Measurements from ENCODE around the gene EXOC3. TPM values are rescaled to one million over a fixed set of nuclear protein-coding genes. Genes with fewer than 3 reads are reported as not detected.

The EXOC3 gene
- total and polyA plus RNA-seq, 10 of the 15 experiments (the other 5 are each of a cell fraction or from before 2014, with no cell fraction given): 1.6 to 53.0 (median 27.9) TPM

GRCh38 chr5:442335-443238 is at the start of gene EXOC3 (continued):
- no peak; the same call in 1 of the 2 replicates for TF ChIP-seq FOXK2 (IDR thresholded peaks at IDR 0.05)
- 0 out of 2 replicates have a peak, but pooled peaks have one; percentile 17 for TF ChIP-seq MLLT1 (IDR thresholded peaks at IDR 0.05)
- no peak for TF ChIP-seq TBL1XR1 (IDR thresholded peaks at IDR 0.05; ENCODE audit: low read depth, low read length)
- 0 out of 2 replicates have a peak, but pooled peaks have one; percentile 26 for TF ChIP-seq ZNF207 (IDR thresholded peaks at IDR 0.05; ENCODE audit: borderline replicate concordance)
- no peak for TF ChIP-seq YBX1 (IDR thresholded peaks at IDR 0.05)
- peak; percentile 41; the same call in 1 of the 2 replicates for TF ChIP-seq REST (IDR thresholded peaks at IDR 0.05; ENCODE audit: low read depth, low read length)
- TF ChIP-seq, protein P1, sequence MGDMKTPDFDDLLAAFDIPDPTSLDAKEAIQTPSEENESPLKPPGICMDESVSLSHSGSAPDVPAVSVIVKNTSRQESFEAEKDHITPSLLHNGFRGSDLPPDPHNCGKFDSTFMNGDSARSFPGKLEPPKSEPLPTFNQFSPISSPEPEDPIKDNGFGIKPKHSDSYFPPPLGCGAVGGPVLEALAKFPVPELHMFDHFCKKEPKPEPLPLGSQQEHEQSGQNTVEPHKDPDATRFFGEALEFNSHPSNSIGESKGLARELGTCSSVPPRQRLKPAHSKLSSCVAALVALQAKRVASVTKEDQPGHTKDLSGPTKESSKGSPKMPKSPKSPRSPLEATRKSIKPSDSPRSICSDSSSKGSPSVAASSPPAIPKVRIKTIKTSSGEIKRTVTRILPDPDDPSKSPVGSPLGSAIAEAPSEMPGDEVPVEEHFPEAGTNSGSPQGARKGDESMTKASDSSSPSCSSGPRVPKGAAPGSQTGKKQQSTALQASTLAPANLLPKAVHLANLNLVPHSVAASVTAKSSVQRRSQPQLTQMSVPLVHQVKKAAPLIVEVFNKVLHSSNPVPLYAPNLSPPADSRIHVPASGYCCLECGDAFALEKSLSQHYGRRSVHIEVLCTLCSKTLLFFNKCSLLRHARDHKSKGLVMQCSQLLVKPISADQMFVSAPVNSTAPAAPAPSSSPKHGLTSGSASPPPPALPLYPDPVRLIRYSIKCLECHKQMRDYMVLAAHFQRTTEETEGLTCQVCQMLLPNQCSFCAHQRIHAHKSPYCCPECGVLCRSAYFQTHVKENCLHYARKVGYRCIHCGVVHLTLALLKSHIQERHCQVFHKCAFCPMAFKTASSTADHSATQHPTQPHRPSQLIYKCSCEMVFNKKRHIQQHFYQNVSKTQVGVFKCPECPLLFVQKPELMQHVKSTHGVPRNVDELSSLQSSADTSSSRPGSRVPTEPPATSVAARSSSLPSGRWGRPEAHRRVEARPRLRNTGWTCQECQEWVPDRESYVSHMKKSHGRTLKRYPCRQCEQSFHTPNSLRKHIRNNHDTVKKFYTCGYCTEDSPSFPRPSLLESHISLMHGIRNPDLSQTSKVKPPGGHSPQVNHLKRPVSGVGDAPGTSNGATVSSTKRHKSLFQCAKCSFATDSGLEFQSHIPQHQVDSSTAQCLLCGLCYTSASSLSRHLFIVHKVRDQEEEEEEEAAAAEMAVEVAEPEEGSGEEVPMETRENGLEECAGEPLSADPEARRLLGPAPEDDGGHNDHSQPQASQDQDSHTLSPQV (IDR thresholded peaks at IDR 0.05): no peak
- TF ChIP-seq, protein P2, sequence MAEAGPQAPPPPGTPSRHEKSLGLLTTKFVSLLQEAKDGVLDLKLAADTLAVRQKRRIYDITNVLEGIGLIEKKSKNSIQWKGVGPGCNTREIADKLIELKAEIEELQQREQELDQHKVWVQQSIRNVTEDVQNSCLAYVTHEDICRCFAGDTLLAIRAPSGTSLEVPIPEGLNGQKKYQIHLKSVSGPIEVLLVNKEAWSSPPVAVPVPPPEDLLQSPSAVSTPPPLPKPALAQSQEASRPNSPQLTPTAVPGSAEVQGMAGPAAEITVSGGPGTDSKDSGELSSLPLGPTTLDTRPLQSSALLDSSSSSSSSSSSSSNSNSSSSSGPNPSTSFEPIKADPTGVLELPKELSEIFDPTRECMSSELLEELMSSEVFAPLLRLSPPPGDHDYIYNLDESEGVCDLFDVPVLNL (IDR thresholded peaks at IDR 0.05; ENCODE audit: low read depth, low read length): no peak
- TF ChIP-seq EED (IDR thresholded peaks at IDR 0.05; ENCODE audit: low read depth): no peak
- no peak for TF ChIP-seq SREBF1 (IDR thresholded peaks at IDR 0.05; ENCODE audit: low read length)
- no peak for TF ChIP-seq ESRRA (IDR thresholded peaks at IDR 0.05; ENCODE audit: low read length)
- TF ChIP-seq EP300 (IDR thresholded peaks at IDR 0.05; ENCODE audit: borderline replicate concordance in 1 of 2, control insufficient read depth in 1 of 2, low read depth in 2 of 2, low read length in 2 of 2): no peak
- no peak for TF ChIP-seq CBX5 (IDR thresholded peaks at IDR 0.05; ENCODE audit: low read depth)
- 0 out of 2 replicates have a peak, but pooled peaks have one; percentile 62 for TF ChIP-seq POLR2AphosphoS2 (IDR thresholded peaks at IDR 0.05; ENCODE audit: low read depth, low read length)
- no peak for TF ChIP-seq CHD1 (IDR thresholded peaks at IDR 0.05; ENCODE audit: low read depth, low read length)
- no peak for TF ChIP-seq POU2F2 (IDR thresholded peaks at IDR 0.05; ENCODE audit: borderline replicate concordance, low read depth, low read length)
- no peak for TF ChIP-seq CEBPB (IDR thresholded peaks at IDR 0.05; ENCODE audit: borderline replicate concordance in 1 of 2, low read depth in 2 of 2, low read length in 2 of 2)
- no peak for TF ChIP-seq ZNF217 (IDR thresholded peaks at IDR 0.05)
- peak; percentile 35 for TF ChIP-seq LARP7 (IDR thresholded peaks at IDR 0.05)
- peak; percentile 91 for TF ChIP-seq POLR2A (IDR thresholded peaks at IDR 0.05; ENCODE audit: low read depth, low read length)
